HEK293 (cell line): ENCODE results near the gene CFAP45.

Experiments
- HIC1 ChIP-seq: fragments of 450-650 bp; formaldehyde crosslinking; IDR thresholded peaks from 2 replicates; pipeline ENCODE4 v1.5.1; 2016; ENCODE audit warnings: missing biosample characterization, missing genetic modification characterization
- HOXC10 ChIP-seq: sonication (generic); formaldehyde crosslinking; IDR thresholded peaks from 2 replicates; pipeline ENCODE4 v1.8.1; 2023; ENCODE audit warnings: mild to moderate bottlenecking, missing genetic modification reagents
- OSR2 ChIP-seq: fragments of 450-650 bp; formaldehyde crosslinking; IDR thresholded peaks from 2 replicates; pipeline ENCODE4 v1.5.1; 2016; ENCODE audit warnings: missing biosample characterization, missing genetic modification characterization
- PRDM10 ChIP-seq: fragments of 450-650 bp; formaldehyde crosslinking; IDR thresholded peaks from 2 replicates; pipeline ENCODE4 v1.5.1; 2016; ENCODE audit warnings: missing biosample characterization, missing genetic modification characterization
- SCRT1 ChIP-seq: fragments of 450-650 bp; formaldehyde crosslinking; IDR thresholded peaks from 2 replicates; pipeline ENCODE4 v1.5.1; 2016; ENCODE audit warnings: missing biosample characterization, missing genetic modification characterization, borderline replicate concordance
- YY1 ChIP-seq: fragments of 450-650 bp; formaldehyde crosslinking; IDR thresholded peaks from 2 replicates; pipeline ENCODE4 v1.5.1; 2018; ENCODE audit warnings: missing biosample characterization, missing genetic modification characterization
- ZBTB20 ChIP-seq: fragments of 450-650 bp; formaldehyde crosslinking; IDR thresholded peaks from 2 replicates; pipeline ENCODE4 v1.5.1; 2016; ENCODE audit warnings: missing biosample characterization, missing genetic modification characterization
- ZBTB7A ChIP-seq: fragments of 450-650 bp; formaldehyde crosslinking; IDR thresholded peaks from 2 replicates; pipeline ENCODE4 v1.5.1; 2016; ENCODE audit warnings: low read depth, missing biosample characterization, missing genetic modification characterization
- ZEB2 ChIP-seq: fragments of 450-650 bp; formaldehyde crosslinking; IDR thresholded peaks from 2 replicates; pipeline ENCODE4 v1.5.1; 2016; ENCODE audit warnings: missing biosample characterization, missing genetic modification characterization
- ZNF10 ChIP-seq: fragments of 450-650 bp; formaldehyde crosslinking; IDR thresholded peaks from 2 replicates; pipeline ENCODE4 v1.5.1; 2017; ENCODE audit warnings: missing biosample characterization, missing genetic modification characterization
- ZNF16 ChIP-seq: fragments of 450-650 bp; formaldehyde crosslinking; IDR thresholded peaks from 2 replicates; pipeline ENCODE4 v1.5.1; 2016; ENCODE audit warnings: low read depth, missing biosample characterization, missing genetic modification characterization
- ZNF174 ChIP-seq: fragments of 450-650 bp; formaldehyde crosslinking; IDR thresholded peaks from 2 replicates; pipeline ENCODE4 v1.5.0; 2017; ENCODE audit warnings: missing biosample characterization, mild to moderate bottlenecking, missing genetic modification characterization
- ZNF202 ChIP-seq: fragments of 450-650 bp; formaldehyde crosslinking; IDR thresholded peaks from 2 replicates; pipeline ENCODE4 v1.5.1; 2016; ENCODE audit warnings: missing biosample characterization, missing genetic modification characterization, borderline replicate concordance
- ZNF248 ChIP-seq: fragments of 450-650 bp; formaldehyde crosslinking; IDR thresholded peaks from 2 replicates; pipeline ENCODE4 v1.5.1; 2017; ENCODE audit warnings: missing biosample characterization, missing genetic modification characterization
- ZNF341 ChIP-seq: fragments of 450-650 bp; formaldehyde crosslinking; IDR thresholded peaks from 2 replicates; pipeline ENCODE4; 2016; ENCODE audit warnings: low read depth, missing biosample characterization, missing genetic modification characterization
- ZNF354C ChIP-seq: fragments of 450-650 bp; formaldehyde crosslinking; IDR thresholded peaks from 2 replicates; pipeline ENCODE4 v1.5.1; 2016; ENCODE audit warnings: missing biosample characterization, missing genetic modification characterization, low read depth, borderline replicate concordance
- ZNF366 ChIP-seq: fragments of 450-650 bp; formaldehyde crosslinking; conservative IDR thresholded peaks from 2 replicates; pipeline ENCODE4 v1.5.1; 2016; ENCODE audit warnings: missing biosample characterization, missing genetic modification characterization
- ZNF549 ChIP-seq: fragments of 450-650 bp; IDR thresholded peaks from 2 replicates; pipeline ENCODE4 v1.5.1; 2018; ENCODE audit warnings: missing biosample characterization, missing genetic modification characterization, mild to moderate bottlenecking, inconsistent platforms, moderate library complexity
- ZNF600 ChIP-seq: fragments of 450-650 bp; formaldehyde crosslinking; IDR thresholded peaks from 2 replicates; pipeline ENCODE4 v1.5.1; 2016; ENCODE audit warnings: missing biosample characterization, missing genetic modification characterization
- ZNF624 ChIP-seq: fragments of 450-650 bp; formaldehyde crosslinking; IDR thresholded peaks from 2 replicates; pipeline ENCODE4 v1.5.1; 2017; ENCODE audit warnings: missing biosample characterization, missing genetic modification characterization
- ZNF639 ChIP-seq: fragments of 450-650 bp; formaldehyde crosslinking; IDR thresholded peaks from 2 replicates; pipeline ENCODE4 v1.5.1; 2016; ENCODE audit warnings: missing biosample characterization, missing genetic modification characterization
- ZNF660 ChIP-seq: fragments of 450-650 bp; IDR thresholded peaks from 2 replicates; pipeline ENCODE4 v1.5.1; 2018; ENCODE audit warnings: missing biosample characterization, mild to moderate bottlenecking, missing genetic modification characterization
- ZNF768 ChIP-seq: fragments of 450-650 bp; formaldehyde crosslinking; IDR thresholded peaks from 2 replicates; pipeline ENCODE4 v1.5.1; 2018; ENCODE audit warnings: missing biosample characterization, mild to moderate bottlenecking, missing genetic modification characterization
- TF ChIP-seq, protein P1 (sequence below): fragments of 450-650 bp; formaldehyde crosslinking; conservative IDR thresholded peaks from 2 replicates; pipeline ENCODE4 v1.5.1; 2016; ENCODE audit warnings: low read depth, missing biosample characterization, missing genetic modification characterization
- TF ChIP-seq, protein P2 (sequence below): fragments of 450-650 bp; IDR thresholded peaks from 2 replicates; pipeline ENCODE4 v1.5.1; 2018; ENCODE audit warnings: missing biosample characterization, mild to moderate bottlenecking, missing genetic modification characterization
- TF ChIP-seq, protein P3 (sequence below): fragments of 450-650 bp; formaldehyde crosslinking; IDR thresholded peaks from 2 replicates; pipeline ENCODE4 v1.5.1; 2017; ENCODE audit warnings: missing biosample characterization, missing genetic modification characterization

The CFAP45 gene

DNA sequence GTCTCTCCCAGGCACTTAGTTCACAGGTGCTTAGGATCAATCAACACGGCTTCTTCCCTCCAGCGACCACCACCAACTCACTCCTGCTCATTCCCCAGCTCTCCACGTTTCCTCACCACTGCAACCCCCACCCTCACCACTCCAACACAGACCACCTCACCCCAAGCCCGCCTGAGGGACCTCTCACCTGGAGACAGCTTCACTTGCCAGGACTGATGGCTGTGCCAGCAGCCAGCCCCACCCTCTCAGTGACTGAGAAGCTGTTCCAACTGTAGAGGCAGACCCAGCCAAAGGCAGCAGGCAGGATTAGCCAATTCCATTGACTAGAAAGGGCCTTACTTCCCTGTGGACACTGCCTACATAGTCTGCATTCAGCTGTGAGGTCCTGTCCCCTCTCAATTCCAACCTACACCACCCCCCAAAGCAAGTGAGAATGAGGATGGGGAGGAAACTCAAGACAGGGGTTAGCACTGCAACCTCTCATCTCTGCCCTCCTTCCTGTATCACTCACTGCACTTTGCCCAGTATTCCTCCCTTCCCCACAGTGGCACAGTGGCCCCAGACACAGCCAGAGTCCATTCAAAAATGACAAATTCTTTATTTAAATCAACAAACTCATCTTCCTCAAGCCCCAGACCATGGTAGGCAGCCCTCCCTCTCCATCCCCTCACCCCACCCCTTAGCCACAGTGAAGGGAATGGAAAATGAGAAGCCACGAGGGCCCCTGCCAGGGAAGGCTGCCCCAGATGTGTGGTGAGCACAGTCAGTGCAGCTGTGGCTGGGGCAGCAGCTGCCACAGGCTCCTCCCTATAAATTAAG, 17.8 kb upstream of the CFAP45 start (continued):
- TF ChIP-seq PRDM10 (tag by site-specific recombination) (peak; percentile 70), ZNF16 (tag by site-specific recombination) (no peak), YY1 (tag by site-specific recombination) (no peak), ZNF248 (tag by site-specific recombination) (no peak), ZNF639 (no peak), HIC1 (tag by site-specific recombination) (0 out of 2 replicates have a peak, but pooled peaks have one; percentile 8), ZNF624 (tag by site-specific recombination) (no peak), ZNF366 (tag by site-specific recombination) (peak; percentile 21; the same call in 1 of the 2 replicates), ZNF354C (tag by site-specific recombination) (no peak), ZNF10 (peak; percentile 82), ZEB2 (0 out of 2 replicates have a peak, but pooled peaks have one; percentile 14), ZNF549 (tag by site-specific recombination) (no peak), ZNF600 (tag by site-specific recombination) (peak; percentile 80), ZNF660 (tag by site-specific recombination) (no peak), OSR2 (tag by site-specific recombination) (no peak), ZNF341 (tag by site-specific recombination) (peak; percentile 98), ZNF202 (tag by site-specific recombination) (no peak), ZNF768 (tag by site-specific recombination) (no peak), SCRT1 (tag by site-specific recombination) (peak; percentile 65; the same call in 1 of the 2 replicates), ZNF174 (tag by site-specific recombination) (no peak), HOXC10 (CRISPR knock-in tag) (no peak), ZBTB7A (tag by site-specific recombination) (no peak), ZBTB20 (tag by site-specific recombination) (0 out of 2 replicates have a peak, but pooled peaks have one; percentile 31)
- TF ChIP-seq, protein P1, sequence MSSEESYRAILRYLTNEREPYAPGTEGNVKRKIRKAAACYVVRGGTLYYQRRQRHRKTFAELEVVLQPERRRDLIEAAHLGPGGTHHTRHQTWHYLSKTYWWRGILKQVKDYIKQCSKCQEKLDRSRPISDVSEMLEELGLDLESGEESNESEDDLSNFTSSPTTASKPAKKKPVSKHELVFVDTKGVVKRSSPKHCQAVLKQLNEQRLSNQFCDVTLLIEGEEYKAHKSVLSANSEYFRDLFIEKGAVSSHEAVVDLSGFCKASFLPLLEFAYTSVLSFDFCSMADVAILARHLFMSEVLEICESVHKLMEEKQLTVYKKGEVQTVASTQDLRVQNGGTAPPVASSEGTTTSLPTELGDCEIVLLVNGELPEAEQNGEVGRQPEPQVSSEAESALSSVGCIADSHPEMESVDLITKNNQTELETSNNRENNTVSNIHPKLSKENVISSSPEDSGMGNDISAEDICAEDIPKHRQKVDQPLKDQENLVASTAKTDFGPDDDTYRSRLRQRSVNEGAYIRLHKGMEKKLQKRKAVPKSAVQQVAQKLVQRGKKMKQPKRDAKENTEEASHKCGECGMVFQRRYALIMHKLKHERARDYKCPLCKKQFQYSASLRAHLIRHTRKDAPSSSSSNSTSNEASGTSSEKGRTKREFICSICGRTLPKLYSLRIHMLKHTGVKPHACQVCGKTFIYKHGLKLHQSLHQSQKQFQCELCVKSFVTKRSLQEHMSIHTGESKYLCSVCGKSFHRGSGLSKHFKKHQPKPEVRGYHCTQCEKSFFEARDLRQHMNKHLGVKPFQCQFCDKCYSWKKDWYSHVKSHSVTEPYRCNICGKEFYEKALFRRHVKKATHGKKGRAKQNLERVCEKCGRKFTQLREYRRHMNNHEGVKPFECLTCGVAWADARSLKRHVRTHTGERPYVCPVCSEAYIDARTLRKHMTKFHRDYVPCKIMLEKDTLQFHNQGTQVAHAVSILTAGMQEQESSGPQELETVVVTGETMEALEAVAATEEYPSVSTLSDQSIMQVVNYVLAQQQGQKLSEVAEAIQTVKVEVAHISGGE (tag by site-specific recombination): no peak
- TF ChIP-seq, protein P2, sequence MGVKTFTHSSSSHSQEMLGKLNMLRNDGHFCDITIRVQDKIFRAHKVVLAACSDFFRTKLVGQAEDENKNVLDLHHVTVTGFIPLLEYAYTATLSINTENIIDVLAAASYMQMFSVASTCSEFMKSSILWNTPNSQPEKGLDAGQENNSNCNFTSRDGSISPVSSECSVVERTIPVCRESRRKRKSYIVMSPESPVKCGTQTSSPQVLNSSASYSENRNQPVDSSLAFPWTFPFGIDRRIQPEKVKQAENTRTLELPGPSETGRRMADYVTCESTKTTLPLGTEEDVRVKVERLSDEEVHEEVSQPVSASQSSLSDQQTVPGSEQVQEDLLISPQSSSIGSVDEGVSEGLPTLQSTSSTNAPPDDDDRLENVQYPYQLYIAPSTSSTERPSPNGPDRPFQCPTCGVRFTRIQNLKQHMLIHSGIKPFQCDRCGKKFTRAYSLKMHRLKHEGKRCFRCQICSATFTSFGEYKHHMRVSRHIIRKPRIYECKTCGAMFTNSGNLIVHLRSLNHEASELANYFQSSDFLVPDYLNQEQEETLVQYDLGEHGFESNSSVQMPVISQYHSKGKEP (tag by site-specific recombination): no peak
- TF ChIP-seq, protein P3, sequence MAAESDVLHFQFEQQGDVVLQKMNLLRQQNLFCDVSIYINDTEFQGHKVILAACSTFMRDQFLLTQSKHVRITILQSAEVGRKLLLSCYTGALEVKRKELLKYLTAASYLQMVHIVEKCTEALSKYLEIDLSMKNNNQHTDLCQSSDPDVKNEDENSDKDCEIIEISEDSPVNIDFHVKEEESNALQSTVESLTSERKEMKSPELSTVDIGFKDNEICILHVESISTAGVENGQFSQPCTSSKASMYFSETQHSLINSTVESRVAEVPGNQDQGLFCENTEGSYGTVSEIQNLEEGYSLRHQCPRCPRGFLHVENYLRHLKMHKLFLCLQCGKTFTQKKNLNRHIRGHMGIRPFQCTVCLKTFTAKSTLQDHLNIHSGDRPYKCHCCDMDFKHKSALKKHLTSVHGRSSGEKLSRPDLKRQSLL (tag by site-specific recombination): no peak
